Prostate gland (tissue), 2 donors: ENCODE measurements around the gene CENPT. TPM values are rescaled to one million over a fixed set of nuclear protein-coding genes. Genes with fewer than 3 reads are reported as not detected.
A peak's percentile ranks its signal among the peaks of the same experiment; 100 is the strongest.
"Not testable (repeated sequence)": the region's sequence is repeated elsewhere in the genome, so short reads cannot be mapped to it uniquely, and the experiment has no call there.

ENCODE experiments used
- DNase-seq: peaks from one replicate; pipeline ENCODE4 v3.0.0-alpha.2; 2019; ENCODE audit warnings: low spot score
- H3K27ac ChIP-seq, 2 donors: fragments of 200-600 bp; sonication (generic); 2 replicates each; pipeline ENCODE4 v1.5.1; 2017 to 2019
- H3K27me3 ChIP-seq: fragments of 200-600 bp; sonication (generic); replicated peaks from 2 replicates; pipeline ENCODE4 v1.5.1; 2019; ENCODE audit not compliant: insufficient read depth
- H3K36me3 ChIP-seq, 2 donors: fragments of 200-600 bp; sonication (generic); 1 replicate in 1 of 2; 2 replicates in 1 of 2; pipeline versions ENCODE4 v1.5.1 to v1.8.1; 2017 to 2019
- H3K4me1 ChIP-seq: fragments of 200-600 bp; sonication (generic); replicated peaks from 2 replicates; pipeline ENCODE4 v1.5.1; 2019
- H3K4me3 ChIP-seq, 2 donors: fragments of 200-600 bp; sonication (generic); 2 replicates each; pipeline ENCODE4 v1.5.1; 2017 to 2019
- H3K9me3 ChIP-seq: fragments of 200-600 bp; sonication (generic); 2 replicates; pipeline ENCODE4 v1.5.1; 2017
- CTCF ChIP-seq, 4 experiments: fragments of 200-600 bp in 2 of 4; fragments of 450-650 bp in 2 of 4; sonication (generic) in 2 of 4; IDR thresholded peaks; 1 replicate in 3 of 4; 2 replicates in 1 of 4; pipeline ENCODE4 v1.5.1; 2016 to 2019; ENCODE audit warnings: antibody characterized with exemption in 4 of 4, mild to moderate bottlenecking in 2 of 4, moderate library complexity in 2 of 4
- POLR2A ChIP-seq: fragments of 450-650 bp; IDR thresholded peaks from one replicate; pipeline ENCODE4 v1.6.1; 2016; ENCODE audit warnings: antibody characterized with exemption, mild to moderate bottlenecking
- POLR2AphosphoS5 ChIP-seq: sonication (generic); formaldehyde crosslinking; IDR thresholded peaks from one replicate; pipeline ENCODE4 v1.6.1; 2017; ENCODE audit warnings: antibody characterized with exemption
- WGBS: methylation state at CpG from one replicate; pipeline ENCODE4 v1.1.5; 2018; 5-methylcytosine and 5-hydroxymethylcytosine counted together
- intact Hi-C: fragments of 100-400 bp; cut with DNase I; formaldehyde crosslinking; loops from one replicate; pipeline ENCODE4 v1.14.2; 2022
- total RNA-seq, 2 donors: library from RNA; depleted of rRNA; stranded (reverse); fragments of >200 nt; gene quantifications; one replicate each; pipeline ENCODE4 v1.1.0, GENCODE V29; 2016

CENPT gene
- total RNA-seq, 2 donors from 2014 or later: 28.1 to 69.2 TPM

- Histone ChIP-seq H3K27me3 (no peaks in the 10 kb centered on the region), H3K4me1 (peaks cover 15% of the 10 kb centered on the region), H3K9me3 (no peaks in the 10 kb centered on the region), H3K4me3 (peak overlapping the region; percentile 86 to 91), H3K27ac (peak overlapping the region; percentile 100), H3K36me3 (no peaks in the 10 kb centered on the region)
- TF ChIP-seq POLR2A (no peak), POLR2AphosphoS5 (peak; percentile 12), CTCF (IDR thresholded peaks at IDR 0.05) (no peak)
- DNase-seq: peak; percentile 26
- under 1% methylated on average over 39 of the region's 67 CpGs for WGBS
- intact Hi-C loops: loop anchor here (5.0 kb wide), 1 partner anchor 180 kb away; the partner anchor contains the start of genes ACD and PARD6A
Measured at GRCh38 chr16:67842509-67843342, 4.8 kb downstream of the CENPT start.

- under 1% methylated on average over 68 of the region's 83 CpGs for WGBS
- peak within 1 kb of the TSS; percentile 86 to 91 for H3K4me3 ChIP-seq
- no peaks in the 10 kb centered on the region for H3K36me3 ChIP-seq
- H3K27ac ChIP-seq: peak within 1 kb of the TSS; percentile 100
- intact Hi-C loops: loop anchor here (5.0 kb wide), 1 partner anchor 180 kb away; the partner anchor contains the start of genes ACD and PARD6A
- peaks cover 15% of the 10 kb centered on the region for H3K4me1 ChIP-seq
- peak; percentile 94 for DNase-seq
- no peaks in the 10 kb centered on the region for H3K27me3 ChIP-seq
- TF ChIP-seq POLR2AphosphoS5 (peak; percentile 92), CTCF (IDR thresholded peaks at IDR 0.05) (peak; percentile 82 to 98 (median 90)), POLR2A (no peak)
- H3K9me3 ChIP-seq: no peaks in the 10 kb centered on the region
Measured at GRCh38 chr16:67841816-67842508, 5.5 kb downstream of the CENPT start, which contains the start of gene THAP11. THAP11 (plus strand) TSS chr16:67842320; CDS start chr16:67842555, 235 bp downstream.

DNA sequence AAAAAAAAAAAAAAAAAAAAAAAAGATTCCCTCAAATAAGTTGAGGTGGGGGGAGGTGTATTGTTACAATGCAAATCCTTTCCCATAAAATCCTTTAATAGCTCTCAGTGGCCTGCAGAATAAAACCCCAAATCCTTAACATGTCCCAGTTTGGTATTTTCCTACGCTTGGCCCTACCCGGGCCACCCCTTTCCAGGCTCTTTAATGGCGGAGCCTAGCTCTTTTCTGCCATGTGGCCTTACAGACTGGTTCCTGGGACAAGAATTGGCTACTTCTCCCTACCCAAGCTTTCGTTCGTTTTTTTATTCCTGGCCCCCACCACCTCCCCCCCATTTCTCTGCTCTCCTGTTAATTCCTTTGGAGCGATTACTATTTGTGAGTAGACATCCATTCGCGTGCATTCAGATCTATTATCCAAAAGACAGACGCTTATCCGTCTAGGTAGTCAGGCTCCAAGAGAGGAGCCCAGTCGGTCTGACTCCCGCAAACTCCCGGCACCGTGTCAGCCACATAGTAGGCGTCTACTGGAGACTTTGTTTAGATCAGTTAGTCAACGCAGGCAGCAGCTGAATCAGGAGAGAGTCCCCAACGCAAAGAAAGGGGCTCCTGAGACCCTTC lies 6.2 kb downstream of the CENPT start:
- no peaks in the 10 kb centered on the region for H3K27me3 ChIP-seq
- peak overlapping the region; percentile 100 for H3K27ac ChIP-seq
- DNase-seq: no peak
- intact Hi-C loops: loop anchor here (5.0 kb wide), 1 partner anchor 179 kb away; the partner anchor contains the start of genes ACD and PARD6A
- TF ChIP-seq POLR2AphosphoS5 (no peak), POLR2A (no peak), CTCF (IDR thresholded peaks at IDR 0.05) (no peak)
- no peaks in the 10 kb centered on the region for H3K36me3 ChIP-seq
- H3K9me3 ChIP-seq: no peaks in the 10 kb centered on the region
- H3K4me3 ChIP-seq: peak overlapping the region; percentile 86 to 91
- WGBS: 47% methylated on average over 17 of the region's 17 CpGs
- H3K4me1 ChIP-seq: peaks cover 15% of the 10 kb centered on the region

- H3K4me1 ChIP-seq: peaks cover 2% of the 10 kb centered on the region
- H3K36me3 ChIP-seq: no peaks in the 10 kb centered on the region
- H3K27ac ChIP-seq: no peak overlapping the region
- TF ChIP-seq CTCF (IDR thresholded peaks at IDR 0.05): no peak
- no peak for TF ChIP-seq POLR2A
- TF ChIP-seq POLR2AphosphoS5: no peak
- no peak for DNase-seq
- intact Hi-C loops: no loop called here
- H3K9me3 ChIP-seq: no peaks in the 10 kb centered on the region
- WGBS: 85% methylated on average over 2 of the region's 2 CpGs
- H3K27me3 ChIP-seq: no peaks in the 10 kb centered on the region
- H3K4me3 ChIP-seq: no peak overlapping the region
Measured at GRCh38 chr16:67837811-67838210, 9.7 kb downstream of the CENPT start.

DNA sequence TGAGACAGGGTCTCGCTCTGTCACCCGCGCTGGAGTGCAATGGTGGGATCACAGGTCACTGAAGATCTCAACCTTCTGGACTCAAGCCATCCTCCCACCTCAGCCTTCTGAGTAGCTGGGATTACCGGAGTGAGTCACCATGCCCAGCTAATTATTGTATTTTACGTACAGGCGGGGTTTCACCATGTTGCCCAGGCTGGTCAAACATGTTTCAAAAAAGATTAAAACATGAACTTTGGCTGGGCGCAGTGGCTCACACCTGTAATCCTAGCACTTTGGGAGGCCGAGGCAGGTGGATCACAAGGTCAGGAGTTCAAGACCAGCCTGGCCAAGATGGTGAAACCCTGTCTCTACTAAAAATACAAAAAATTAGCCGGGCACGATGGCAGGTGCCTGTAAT lies 10.3 kb downstream of the CENPT start:
- not testable (repeated sequence) for DNase-seq
- 91% methylated on average over 10 of the region's 10 CpGs for WGBS

More for the DNA sequence above, 10.3 kb downstream of the CENPT start:
- H3K36me3 ChIP-seq, H3K27me3 ChIP-seq, H3K27ac ChIP-seq, H3K4me3 ChIP-seq, intact Hi-C loops, H3K9me3 ChIP-seq, H3K4me1 ChIP-seq: not testable (repeated sequence)
